ENCODE results near the gene FHOD3.

FHOD3 gene

GRCh38 chr18:36465276-36465675 is 167.8 kb downstream of the FHOD3 start:
- H3K4me1 ChIP-seq (ENCODE audit: insufficient read depth, low read length): peaks cover 27% of the 10 kb centered on the region
- no peaks in the 10 kb centered on the region for H3K36me3 ChIP-seq (ENCODE audit: insufficient read depth, low read length)
- no peaks in the 10 kb centered on the region for H3K9me3 ChIP-seq (ENCODE audit: control insufficient read depth, insufficient read depth, low read length)
- no peak overlapping the region for H3K9ac ChIP-seq (ENCODE audit: low read depth, low read length)

- H3K9me3 ChIP-seq (ENCODE audit: control insufficient read depth, insufficient read depth, low read length): no peaks in the 10 kb centered on the region
Measured at GRCh38 chr18:36465970-36466369, 168.5 kb downstream of the FHOD3 start.

GRCh38 chr18:36467614-36468013 is 170.1 kb downstream of the FHOD3 start:
- Histone ChIP-seq H3K9ac (ENCODE audit: low read depth, low read length) (no peak overlapping the region), H3K4me1 (ENCODE audit: insufficient read depth, low read length) (peaks cover 18% of the 10 kb centered on the region; the same call in 1 of the 2 replicates), H3K9me3 (ENCODE audit: control insufficient read depth, insufficient read depth, low read length) (no peaks in the 10 kb centered on the region), H3K36me3 (ENCODE audit: insufficient read depth, low read length) (no peaks in the 10 kb centered on the region)

More at GRCh38 chr18:36465970-36466369, 168.5 kb downstream of the FHOD3 start:
- Histone ChIP-seq H3K4me1 (ENCODE audit: insufficient read depth, low read length) (peaks cover 27% of the 10 kb centered on the region), H3K36me3 (ENCODE audit: insufficient read depth, low read length) (no peaks in the 10 kb centered on the region), H3K9ac (ENCODE audit: low read depth, low read length) (no peak overlapping the region)

GRCh38 chr18:36468161-36468560 is 170.6 kb downstream of the FHOD3 start:
- Histone ChIP-seq H3K36me3 (ENCODE audit: insufficient read depth, low read length) (no peaks in the 10 kb centered on the region), H3K9me3 (ENCODE audit: control insufficient read depth, insufficient read depth, low read length) (no peaks in the 10 kb centered on the region), H3K9ac (ENCODE audit: low read depth, low read length) (no peak overlapping the region), H3K4me1 (ENCODE audit: insufficient read depth, low read length) (peaks cover 18% of the 10 kb centered on the region; the same call in 1 of the 2 replicates)

- Histone ChIP-seq H3K36me3 (ENCODE audit: insufficient read depth, low read length) (no peaks in the 10 kb centered on the region), H3K4me1 (ENCODE audit: insufficient read depth, low read length) (peaks cover 14% of the 10 kb centered on the region; the same call in 1 of the 2 replicates), H3K9ac (ENCODE audit: low read depth, low read length) (no peak overlapping the region), H3K9me3 (ENCODE audit: control insufficient read depth, insufficient read depth, low read length) (no peaks in the 10 kb centered on the region)
Measured at GRCh38 chr18:36469461-36469860, 171.9 kb downstream of the FHOD3 start.

- no peak overlapping the region for H3K9ac ChIP-seq (ENCODE audit: low read depth, low read length)
- no peaks in the 10 kb centered on the region for H3K36me3 ChIP-seq (ENCODE audit: insufficient read depth, low read length)
- H3K4me1 ChIP-seq (ENCODE audit: insufficient read depth, low read length): peaks cover 12% of the 10 kb centered on the region; the same call in 1 of the 2 replicates
- H3K9me3 ChIP-seq (ENCODE audit: control insufficient read depth, insufficient read depth, low read length): no peaks in the 10 kb centered on the region
Measured at GRCh38 chr18:36470896-36471295, 173.4 kb downstream of the FHOD3 start.

GRCh38 chr18:36471393-36471792 is 173.9 kb downstream of the FHOD3 start:
- Histone ChIP-seq H3K36me3 (ENCODE audit: insufficient read depth, low read length) (no peaks in the 10 kb centered on the region), H3K4me1 (ENCODE audit: insufficient read depth, low read length) (0 out of 2 replicates have a peak, but pooled peaks cover 7% of the 10 kb centered on the region), H3K9me3 (ENCODE audit: control insufficient read depth, insufficient read depth, low read length) (no peaks in the 10 kb centered on the region), H3K9ac (ENCODE audit: low read depth, low read length) (no peak overlapping the region)

GRCh38 chr18:36476433-36476832 is 178.9 kb downstream of the FHOD3 start:
- Histone ChIP-seq H3K9me3 (ENCODE audit: control insufficient read depth, insufficient read depth, low read length) (no peaks in the 10 kb centered on the region), H3K9ac (ENCODE audit: low read depth, low read length) (no peak overlapping the region), H3K4me1 (ENCODE audit: insufficient read depth, low read length) (peaks cover 8% of the 10 kb centered on the region), H3K36me3 (ENCODE audit: insufficient read depth, low read length) (no peaks in the 10 kb centered on the region)

GRCh38 chr18:36477776-36478175 is 180.3 kb downstream of the FHOD3 start:
- H3K9ac ChIP-seq (ENCODE audit: low read depth, low read length): no peak overlapping the region
- H3K9me3 ChIP-seq (ENCODE audit: control insufficient read depth, insufficient read depth, low read length): no peaks in the 10 kb centered on the region
- peaks cover 19% of the 10 kb centered on the region for H3K4me1 ChIP-seq (ENCODE audit: insufficient read depth, low read length)
- no peaks in the 10 kb centered on the region for H3K36me3 ChIP-seq (ENCODE audit: insufficient read depth, low read length)

GRCh38 chr18:36481201-36481657 is 183.7 kb downstream of the FHOD3 start:
- H3K4me1 ChIP-seq (ENCODE audit: insufficient read depth, low read length): peaks cover 19% of the 10 kb centered on the region
- no peak overlapping the region for H3K9ac ChIP-seq (ENCODE audit: low read depth, low read length)
- no peaks in the 10 kb centered on the region for H3K36me3 ChIP-seq (ENCODE audit: insufficient read depth, low read length)
- no peaks in the 10 kb centered on the region for H3K9me3 ChIP-seq (ENCODE audit: control insufficient read depth, insufficient read depth, low read length)

- Histone ChIP-seq H3K4me1 (ENCODE audit: insufficient read depth, low read length) (peaks cover 19% of the 10 kb centered on the region), H3K36me3 (ENCODE audit: insufficient read depth, low read length) (no peaks in the 10 kb centered on the region), H3K9me3 (ENCODE audit: control insufficient read depth, insufficient read depth, low read length) (no peaks in the 10 kb centered on the region), H3K9ac (ENCODE audit: low read depth, low read length) (no peak overlapping the region)
Measured at GRCh38 chr18:36481935-36482334, 184.4 kb downstream of the FHOD3 start.

- Histone ChIP-seq H3K36me3 (ENCODE audit: insufficient read depth, low read length) (no peaks in the 10 kb centered on the region), H3K9ac (ENCODE audit: low read depth, low read length) (no peak overlapping the region), H3K4me1 (ENCODE audit: insufficient read depth, low read length) (peaks cover 19% of the 10 kb centered on the region), H3K9me3 (ENCODE audit: control insufficient read depth, insufficient read depth, low read length) (no peaks in the 10 kb centered on the region)
Measured at GRCh38 chr18:36484591-36484990, 187.1 kb downstream of the FHOD3 start.

- no peaks in the 10 kb centered on the region for H3K36me3 ChIP-seq (ENCODE audit: insufficient read depth, low read length)
- H3K9me3 ChIP-seq (ENCODE audit: control insufficient read depth, insufficient read depth, low read length): no peaks in the 10 kb centered on the region
- peaks cover 13% of the 10 kb centered on the region for H3K4me1 ChIP-seq (ENCODE audit: insufficient read depth, low read length)
- no peak overlapping the region for H3K9ac ChIP-seq (ENCODE audit: low read depth, low read length)
Measured at GRCh38 chr18:36485772-36486171, 188.3 kb downstream of the FHOD3 start.

GRCh38 chr18:36488131-36488530 is 190.6 kb downstream of the FHOD3 start:
- H3K36me3 ChIP-seq (ENCODE audit: insufficient read depth, low read length): no peaks in the 10 kb centered on the region
- no peak overlapping the region for H3K9ac ChIP-seq (ENCODE audit: low read depth, low read length)
- no peaks in the 10 kb centered on the region for H3K9me3 ChIP-seq (ENCODE audit: control insufficient read depth, insufficient read depth, low read length)
- no peaks in the 10 kb centered on the region for H3K4me1 ChIP-seq (ENCODE audit: insufficient read depth, low read length)

- no peaks in the 10 kb centered on the region for H3K9me3 ChIP-seq (ENCODE audit: control insufficient read depth, insufficient read depth, low read length)
- H3K9ac ChIP-seq (ENCODE audit: low read depth, low read length): no peak overlapping the region
- no peaks in the 10 kb centered on the region for H3K36me3 ChIP-seq (ENCODE audit: insufficient read depth, low read length)
- H3K4me1 ChIP-seq (ENCODE audit: insufficient read depth, low read length): peaks cover 10% of the 10 kb centered on the region; the same call in 1 of the 2 replicates
Measured at GRCh38 chr18:36490897-36491296, 193.4 kb downstream of the FHOD3 start.
